ENCODE measurements around the gene AKT3.

DNA sequence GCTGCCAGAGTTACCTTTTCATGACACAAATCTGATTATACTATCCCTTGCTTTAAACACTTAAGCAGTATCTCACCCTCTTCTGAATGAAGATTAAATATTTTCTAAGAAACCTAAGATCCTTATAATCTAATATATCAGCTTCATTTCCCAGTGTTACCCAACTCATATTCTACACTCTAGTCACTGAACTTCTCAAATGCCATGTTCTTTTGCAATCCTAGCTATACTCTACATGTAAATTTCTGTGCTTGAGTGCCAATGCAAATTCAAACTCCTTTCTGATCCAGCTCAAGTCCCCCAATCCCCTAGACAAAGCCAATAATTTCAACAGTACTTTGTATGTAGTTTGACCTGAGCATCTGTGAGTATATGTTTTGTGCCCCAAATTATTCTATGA, 300.3 kb downstream of the AKT3 start:
- TF ChIP-seq, protein P1, sequence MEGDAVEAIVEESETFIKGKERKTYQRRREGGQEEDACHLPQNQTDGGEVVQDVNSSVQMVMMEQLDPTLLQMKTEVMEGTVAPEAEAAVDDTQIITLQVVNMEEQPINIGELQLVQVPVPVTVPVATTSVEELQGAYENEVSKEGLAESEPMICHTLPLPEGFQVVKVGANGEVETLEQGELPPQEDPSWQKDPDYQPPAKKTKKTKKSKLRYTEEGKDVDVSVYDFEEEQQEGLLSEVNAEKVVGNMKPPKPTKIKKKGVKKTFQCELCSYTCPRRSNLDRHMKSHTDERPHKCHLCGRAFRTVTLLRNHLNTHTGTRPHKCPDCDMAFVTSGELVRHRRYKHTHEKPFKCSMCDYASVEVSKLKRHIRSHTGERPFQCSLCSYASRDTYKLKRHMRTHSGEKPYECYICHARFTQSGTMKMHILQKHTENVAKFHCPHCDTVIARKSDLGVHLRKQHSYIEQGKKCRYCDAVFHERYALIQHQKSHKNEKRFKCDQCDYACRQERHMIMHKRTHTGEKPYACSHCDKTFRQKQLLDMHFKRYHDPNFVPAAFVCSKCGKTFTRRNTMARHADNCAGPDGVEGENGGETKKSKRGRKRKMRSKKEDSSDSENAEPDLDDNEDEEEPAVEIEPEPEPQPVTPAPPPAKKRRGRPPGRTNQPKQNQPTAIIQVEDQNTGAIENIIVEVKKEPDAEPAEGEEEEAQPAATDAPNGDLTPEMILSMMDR (conservative IDR thresholded peaks at IDR 0.05 in 1 of 2, IDR thresholded peaks at IDR 0.05 in 1 of 2; ENCODE audit: low read depth in 1 of 2, low read length in 2 of 2), result no peak
- TF ChIP-seq EZH2 (IDR thresholded peaks at IDR 0.05; ENCODE audit: low read length, missing control alignments), result no peak

Data from fibroblast of lung (primary cell).